ENCODE measurements around the gene NTF4.
"Not testable (repeated sequence)": the region's sequence is repeated elsewhere in the genome, so short reads cannot be mapped to it uniquely, and the experiment has no call there.

The NTF4 gene

DNA sequence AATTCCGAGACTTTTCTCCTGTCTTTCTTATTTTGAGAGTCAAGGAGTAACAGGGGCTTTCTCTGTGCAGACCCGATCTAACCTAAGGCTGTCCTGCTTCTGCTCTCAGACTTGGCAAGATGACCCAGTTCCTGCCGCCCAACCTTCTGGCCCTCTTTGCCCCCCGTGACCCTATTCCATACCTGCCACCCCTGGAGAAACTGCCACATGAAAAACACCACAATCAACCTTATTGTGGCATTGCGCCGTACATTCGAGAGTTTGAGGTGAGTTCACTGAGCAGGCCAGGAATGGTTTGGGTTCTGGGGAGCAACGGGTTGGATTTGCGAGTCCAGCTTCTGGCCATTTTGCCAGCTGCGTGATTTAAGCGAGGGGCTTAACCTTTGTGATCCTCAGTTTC is 21.7 kb upstream of the NTF4 start:
- no peak for DNase-seq

DNA sequence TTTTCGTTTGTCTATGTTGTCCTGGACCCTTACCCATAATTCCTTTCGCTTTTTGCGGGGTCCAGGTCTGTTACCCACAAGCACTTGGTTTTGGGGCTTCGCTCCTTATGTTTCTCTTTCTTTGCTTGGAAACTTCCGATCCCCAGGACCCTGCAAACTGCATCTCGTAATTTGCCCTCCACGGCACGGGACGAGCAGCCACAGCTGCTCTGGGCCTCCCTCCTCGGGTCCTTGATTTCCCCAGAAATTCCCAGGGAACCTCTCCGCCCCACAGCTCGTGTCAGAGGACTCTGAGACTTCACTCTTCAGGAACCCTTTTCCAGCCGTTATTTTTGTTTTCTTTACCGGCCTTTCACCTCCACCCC is 21.2 kb upstream of the NTF4 start:
- DNase-seq = no peak

GRCh38 chr19:49085020-49085867 is 20.6 kb upstream of the NTF4 start, which contains the start of gene SNRNP70:
Gene SNRNP70, plus strand, starts transcription at chr19:49085451. Its CDS starts 964 bp downstream, at chr19:49086415.
- DNase-seq = peak; percentile 100

DNA sequence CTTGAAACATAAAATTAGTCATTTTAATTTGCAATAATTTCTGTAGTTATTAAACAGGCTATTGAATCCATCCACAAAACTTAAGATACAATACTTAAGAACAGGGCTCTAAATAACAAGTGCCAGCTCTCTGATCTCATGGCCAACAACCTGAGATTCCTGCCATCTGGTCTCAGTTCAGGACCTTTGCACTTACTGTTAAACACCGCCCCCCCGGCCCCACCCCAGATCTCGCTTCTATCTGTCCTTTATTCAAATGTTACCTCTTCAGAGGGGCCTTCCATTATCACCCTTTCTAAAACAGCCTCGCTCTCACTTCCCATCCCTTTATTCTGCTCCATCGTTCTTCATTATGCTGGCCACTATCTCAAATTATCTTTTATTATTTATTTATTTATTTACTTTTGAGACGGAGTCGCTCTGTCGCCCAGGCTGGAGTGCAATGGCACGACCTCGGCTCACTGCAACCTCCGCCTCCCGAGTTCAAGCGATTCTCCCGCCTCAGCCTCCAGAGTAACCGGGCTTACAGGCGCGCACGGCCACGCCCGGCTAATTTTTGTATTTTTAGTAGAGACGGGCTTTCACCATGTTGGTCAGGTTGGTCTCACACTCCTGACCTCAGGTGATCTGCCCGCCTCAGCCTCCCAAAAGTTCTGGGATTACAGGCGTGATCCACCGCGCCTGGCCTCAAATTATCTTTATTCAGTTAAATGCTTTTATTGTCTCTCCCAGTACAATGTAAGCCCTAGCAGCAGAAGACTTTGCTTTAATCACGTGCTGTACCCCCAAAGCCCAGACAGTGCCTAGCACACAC is 19.8 kb upstream of the NTF4 start:
- DNase-seq = no peak

- no peak for DNase-seq
Observed at GRCh38 chr19:49081273-49081672, 16.7 kb upstream of the NTF4 start.

DNA sequence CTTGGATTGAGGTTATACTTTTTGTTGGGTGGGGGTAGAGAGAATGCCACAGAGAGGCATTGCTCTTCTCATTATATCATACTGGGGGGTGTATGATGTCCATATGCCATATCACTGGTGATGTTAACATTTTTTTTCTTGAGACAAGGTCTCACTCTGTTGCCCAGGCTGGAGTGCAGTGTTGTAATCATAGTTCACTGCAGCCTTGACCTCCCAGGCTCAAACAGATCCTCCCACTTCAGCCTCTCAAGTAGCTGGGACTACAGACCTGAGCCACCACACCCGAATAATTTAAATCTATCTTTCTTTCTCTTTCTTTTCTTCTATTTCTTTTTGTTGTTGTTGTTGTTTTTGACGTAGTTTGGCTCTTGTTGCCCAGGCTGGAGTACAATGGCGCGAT is 15.8 kb upstream of the NTF4 start:
- DNase-seq = no peak

DNA sequence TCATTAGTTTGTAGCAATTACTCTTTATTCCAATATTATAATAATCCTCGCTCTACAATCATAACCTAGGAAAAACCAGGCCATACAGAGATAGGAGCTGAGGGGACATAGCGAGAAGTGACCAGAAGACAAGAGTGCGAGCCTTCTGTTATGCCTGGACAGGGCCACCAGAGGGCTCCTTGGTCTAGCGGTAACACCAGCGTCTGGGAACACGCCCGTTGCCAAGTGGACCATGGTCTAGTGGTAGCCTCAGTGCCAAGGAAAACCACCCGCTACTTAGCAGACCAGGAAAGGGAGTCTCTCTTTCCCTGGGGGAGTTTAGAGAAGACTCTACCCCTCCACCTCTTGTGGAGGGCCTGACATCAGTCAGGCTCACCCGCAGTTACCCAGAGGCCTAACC is 10.3 kb upstream of the NTF4 start:
- DNase-seq = peak; percentile 27

DNA sequence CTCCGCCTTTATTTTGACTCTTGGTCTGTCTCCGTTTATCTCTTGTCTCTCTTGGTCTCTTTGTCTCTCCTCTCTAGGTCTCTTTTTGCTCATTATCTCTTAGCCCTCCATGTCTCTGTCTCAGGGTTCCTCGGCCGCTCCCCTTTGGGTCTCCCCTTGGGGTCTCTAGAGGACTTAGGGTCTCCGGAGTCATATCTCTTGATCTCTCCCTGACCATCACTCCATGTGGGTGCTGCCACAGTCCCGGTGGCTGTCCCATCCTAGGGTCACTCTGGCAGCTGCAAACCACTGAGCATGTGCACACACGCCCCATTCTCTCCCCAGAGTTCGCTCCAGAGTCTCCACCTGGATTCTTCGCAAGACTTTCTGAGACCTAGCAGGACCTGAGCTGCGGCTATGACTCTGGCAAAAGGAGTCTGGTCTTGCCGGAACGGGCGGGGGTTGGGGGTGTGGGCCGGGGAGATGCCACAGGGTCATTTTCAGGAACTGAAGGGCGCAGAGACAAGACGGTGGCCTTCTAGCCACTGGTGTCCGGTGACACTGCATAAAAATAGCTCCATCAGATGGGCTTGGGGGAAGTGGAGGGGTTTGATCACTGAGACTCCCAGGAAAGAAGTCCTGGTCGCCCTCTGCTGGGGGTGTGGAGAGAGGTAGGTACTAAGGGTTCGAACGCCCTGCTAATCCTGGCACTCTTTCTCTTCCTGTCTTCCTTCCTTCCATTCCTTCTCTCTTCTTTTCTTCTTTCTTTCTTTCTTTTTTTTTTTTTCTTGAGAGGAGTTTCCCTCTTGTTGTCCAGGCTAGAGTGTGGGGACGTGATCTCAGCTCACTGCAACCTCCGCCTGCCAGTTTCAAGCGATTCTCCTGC is 9.1 kb upstream of the NTF4 start:
- no peak for DNase-seq

GRCh38 chr19:49071860-49072547 is 7.4 kb upstream of the NTF4 start:
- DNase-seq = peak; percentile 20

DNA sequence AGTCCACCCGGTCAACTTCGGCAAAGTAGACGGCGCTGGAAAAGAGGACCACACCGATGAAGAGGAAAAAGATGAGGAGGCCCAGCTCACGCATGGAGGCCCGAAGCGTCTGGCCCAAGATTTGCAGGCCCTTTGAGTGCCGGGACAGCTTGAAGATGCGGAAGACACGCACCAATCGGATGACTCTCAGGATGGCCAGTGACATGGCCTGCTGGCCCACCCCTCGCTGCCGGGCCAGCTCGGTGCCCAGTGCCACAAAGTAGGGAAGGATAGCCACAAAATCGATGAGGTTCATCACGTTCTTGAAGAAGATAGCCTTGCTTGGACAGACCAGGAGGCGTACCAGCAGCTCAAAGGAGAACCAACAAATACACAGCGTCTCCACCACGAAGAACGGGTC is 5.8 kb upstream of the NTF4 start:
- no peak for DNase-seq

- DNase-seq = no peak
Observed at GRCh38 chr19:49069026-49069425, 4.4 kb upstream of the NTF4 start.

GRCh38 chr19:49067554-49067953 is 2.9 kb upstream of the NTF4 start:
- no peak for DNase-seq

DNA sequence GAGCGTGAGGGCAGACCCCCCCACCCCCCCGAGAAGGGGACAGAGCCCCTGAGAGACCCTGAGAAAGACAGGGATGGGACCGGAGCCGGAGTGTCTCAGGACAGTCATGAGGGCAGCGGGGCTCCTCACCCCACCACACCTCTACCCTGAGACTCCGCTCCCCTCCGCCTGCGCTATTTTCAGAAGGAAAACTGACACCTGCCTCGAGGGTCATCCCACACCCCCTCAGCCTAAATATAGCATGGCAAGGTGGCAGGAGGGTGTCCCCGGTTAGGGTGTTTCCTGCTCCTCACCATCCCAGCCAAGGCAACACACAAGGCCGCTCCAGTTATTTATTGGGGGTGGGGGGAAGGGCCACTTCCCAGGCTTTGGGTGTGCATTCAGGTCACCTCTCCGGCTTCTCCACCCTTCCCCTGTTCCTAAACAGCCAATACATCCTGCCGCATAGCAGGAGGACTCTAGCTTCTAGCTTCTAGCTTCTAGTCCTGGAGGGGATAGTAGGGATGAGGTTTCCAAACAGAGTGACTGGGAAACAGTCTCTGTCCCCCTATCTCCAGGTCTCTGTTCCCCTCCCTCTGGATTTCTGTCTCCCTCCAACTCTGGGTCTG is 1.4 kb upstream of the NTF4 start:
- DNase-seq = no peak

DNA sequence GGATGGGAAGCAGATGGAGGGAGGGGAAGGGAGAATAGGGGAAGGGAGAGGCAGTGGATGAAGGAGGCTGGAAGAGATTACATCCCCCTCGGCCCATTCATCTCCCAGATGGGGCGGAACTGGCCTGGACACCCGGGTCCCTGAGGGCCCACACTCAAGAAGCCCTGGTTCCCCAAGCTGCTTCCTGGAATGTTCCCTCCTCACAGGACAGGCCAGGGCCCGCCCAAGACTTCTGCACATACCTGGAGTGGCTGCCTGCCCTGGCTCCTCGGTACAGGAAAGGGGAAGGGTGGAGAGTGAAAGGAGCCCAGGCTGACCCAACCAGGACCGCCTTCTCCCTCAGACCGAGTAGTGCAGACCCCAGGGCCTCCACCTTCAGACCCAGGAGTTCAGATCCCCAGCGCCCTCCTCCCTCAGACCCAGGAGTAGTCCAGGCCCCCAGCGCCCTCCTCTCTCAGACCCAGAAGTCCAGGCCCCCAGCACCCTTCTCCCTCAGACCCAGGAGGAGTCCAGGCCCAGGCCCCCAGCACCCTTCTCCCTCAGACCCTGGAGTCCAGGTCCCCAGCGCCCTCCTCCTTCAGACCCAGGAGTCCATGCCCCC is 489 bp downstream of the NTF4 start:
- no peak for DNase-seq

GRCh38 chr19:49061445-49061844 is 3.2 kb downstream of the NTF4 start:
- DNase-seq = no peak

DNA sequence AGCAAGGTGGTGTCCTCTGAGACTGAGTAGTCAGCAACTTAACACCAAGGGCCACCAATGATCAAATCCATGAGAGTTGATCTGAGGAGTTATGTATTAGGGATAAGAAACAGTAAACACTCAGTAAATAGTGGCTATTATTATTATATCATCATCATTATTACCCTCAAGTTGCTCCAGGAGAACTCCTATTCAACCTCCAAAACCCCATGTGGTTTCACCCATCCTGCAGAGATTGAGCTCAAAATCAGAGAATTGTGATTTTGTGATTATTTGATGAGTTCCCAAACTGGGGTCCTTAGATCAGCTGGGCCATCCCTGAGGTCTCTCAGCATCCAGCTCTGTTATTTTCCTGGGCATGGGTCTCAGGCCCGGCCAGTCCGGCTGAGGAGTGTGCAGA is 3.6 kb downstream of the NTF4 start:
- no peak for DNase-seq

- DNase-seq = no peak
Observed at GRCh38 chr19:49059053-49059452, 5.6 kb downstream of the NTF4 start.

- no peak for DNase-seq
Observed at GRCh38 chr19:49058562-49058961, 6.1 kb downstream of the NTF4 start.

DNA sequence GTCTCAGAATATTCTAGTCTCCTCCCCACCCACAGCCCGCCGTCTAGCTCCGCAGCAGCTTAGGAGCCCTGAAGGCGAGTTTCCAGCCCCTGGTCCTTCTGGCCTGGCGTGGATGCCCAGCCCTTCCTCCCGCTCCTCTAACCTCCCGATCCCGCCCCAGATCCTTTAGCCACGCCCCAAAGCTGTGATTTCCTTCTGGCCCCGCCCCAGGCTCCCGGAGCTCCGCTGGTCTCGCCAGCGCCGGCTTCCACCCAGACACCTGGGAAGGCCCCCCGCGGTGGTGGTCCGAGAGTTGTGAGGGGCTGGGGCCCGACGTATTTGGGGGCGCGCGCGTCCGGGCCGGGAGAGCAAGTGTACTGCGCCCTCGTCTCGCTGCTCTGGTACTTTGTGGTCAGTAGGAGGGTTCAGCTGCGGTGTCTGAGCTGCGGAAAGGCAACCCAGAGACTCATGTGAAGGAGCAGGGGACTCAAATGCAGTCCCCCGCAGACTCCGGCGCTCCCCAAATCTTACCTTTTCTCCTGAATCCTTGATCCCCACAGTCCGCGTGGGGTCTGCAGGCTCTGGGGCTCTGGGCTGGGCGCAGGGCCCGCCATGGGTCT is 6.9 kb downstream of the NTF4 start, which contains the start of gene CGB7:
TSS of gene CGB7 (minus strand) at position 114 of the 599 bp plus-strand sequence. CDS start 2,374 bp downstream, outside the sequence.
- peak; percentile 45 for DNase-seq

- not testable (repeated sequence) for DNase-seq
Observed at GRCh38 chr19:49056902-49057596, 7.6 kb downstream of the NTF4 start.
